Adrenal gland (tissue), 5 donors: ENCODE measurements around the gene ATE1.

Experiments
- CTCF ChIP-seq, 6 experiments: fragments of 450-650 bp in 4 of 6; fragments of 200-600 bp in 2 of 6; sonication (generic) in 1 of 6; IDR thresholded peaks; 1 replicate in 5 of 6; 2 replicates in 1 of 6; pipeline versions ENCODE4 v1.5.1 to v1.8.0; 2016 to 2021; ENCODE audit warnings: antibody characterized with exemption in 6 of 6, mild to moderate bottlenecking in 2 of 6, moderate library complexity in 1 of 6
- POLR2A ChIP-seq, 2 donors: fragments of 450-650 bp; IDR thresholded peaks; one replicate each; pipeline ENCODE4 v1.6.1; 2017; ENCODE audit warnings: antibody characterized with exemption in 2 of 2, mild to moderate bottlenecking in 2 of 2, moderate library complexity in 1 of 2
- donor health status: DM: no; HTN: no; CAD: no.

GRCh38 chr10:121803611-121804010 is 124.2 kb downstream of the ATE1 start:
- TF ChIP-seq CTCF (IDR thresholded peaks at IDR 0.05) = no peak
- no peak for TF ChIP-seq POLR2A (IDR thresholded peaks at IDR 0.05)
